CD14-positive monocyte (primary cell): ENCODE data around the gene KLF15. TPM values are rescaled to one million over a fixed set of nuclear protein-coding genes. Genes with fewer than 3 reads are reported as not detected.

Experiments used
- DNase-seq, 3 donors: peaks; one replicate each; pipeline ENCODE4 v3.0.0-alpha.2; 2011 to 2022
- H2AFZ ChIP-seq: 2 replicates; pipeline ENCODE4 v1.6.0; 2012; ENCODE audit warnings: mild to moderate bottlenecking, low read depth, low read length, inconsistent platforms; ENCODE audit not compliant: insufficient read depth, poor library complexity, severe bottlenecking
- H3K27ac ChIP-seq, 2 donors: 1 replicate in 1 of 2; 2 replicates in 1 of 2; pipeline ENCODE4 v1.5.1; 2012 to 2013; ENCODE audit warnings: low read length in 2 of 2, control low read depth in 1 of 2, inconsistent platforms in 1 of 2, low read depth in 1 of 2, mild to moderate bottlenecking in 1 of 2
- H3K27me3 ChIP-seq, 2 donors: one replicate each; pipeline versions ENCODE4 v1.6.0 to v1.6.1; 2011 to 2013; ENCODE audit warnings: low read length in 2 of 2; ENCODE audit not compliant: control insufficient read depth in 2 of 2, insufficient read depth in 2 of 2
- H3K36me3 ChIP-seq, 2 donors: replicated peaks in 1 of 2; 1 replicate in 1 of 2; 2 replicates in 1 of 2; pipeline versions ENCODE4 v1.5.1 to v1.6.1; 2012 to 2013; ENCODE audit warnings: low read length in 2 of 2, control low read depth in 1 of 2, inconsistent platforms in 1 of 2, mild to moderate bottlenecking in 1 of 2; ENCODE audit not compliant: insufficient read depth in 2 of 2, control insufficient read depth in 1 of 2
- H3K4me1 ChIP-seq, 2 donors: 1 replicate in 1 of 2; 2 replicates in 1 of 2; pipeline versions ENCODE4 v1.5.1 to v1.6.1; 2012 to 2013; ENCODE audit warnings: low read length in 2 of 2, control low read depth in 1 of 2, inconsistent platforms in 1 of 2, mild to moderate bottlenecking in 1 of 2, moderate library complexity in 1 of 2; ENCODE audit not compliant: insufficient read depth in 2 of 2, control insufficient read depth in 1 of 2
- H3K4me2 ChIP-seq: replicated peaks from 2 replicates; pipeline ENCODE3; 2012; ENCODE audit warnings: low read length, moderate library complexity, mild to moderate bottlenecking; ENCODE audit not compliant: poor library complexity, severe bottlenecking; ENCODE audit errors: extremely low read depth
- H3K4me3 ChIP-seq, 3 experiments: fragments of 200-600 bp in 1 of 3; sonication (generic) in 1 of 3; replicated peaks in 1 of 3; 1 replicate in 2 of 3; 2 replicates in 1 of 3; pipeline ENCODE4 v1.5.1; 2011 to 2013; ENCODE audit warnings: low read length in 3 of 3, mild to moderate bottlenecking in 3 of 3, control low read depth in 2 of 3, low read depth in 2 of 3, inconsistent platforms in 1 of 3, moderate library complexity in 1 of 3
- H3K79me2 ChIP-seq: 2 replicates; pipeline ENCODE4 v1.6.0; 2012; ENCODE audit warnings: mild to moderate bottlenecking, control low read depth, inconsistent platforms, low read length, moderate library complexity; ENCODE audit not compliant: insufficient read depth
- H3K9ac ChIP-seq: 2 replicates; pipeline ENCODE4 v1.6.0; 2017; ENCODE audit warnings: low read length, mild to moderate bottlenecking; ENCODE audit not compliant: insufficient read depth, poor library complexity, severe bottlenecking
- H3K9me3 ChIP-seq, 2 donors: replicated peaks in 1 of 2; 1 replicate in 1 of 2; 2 replicates in 1 of 2; pipeline versions ENCODE4 v1.5.1 to v1.6.1; 2012 to 2013; ENCODE audit warnings: low read length in 2 of 2, control low read depth in 1 of 2; ENCODE audit not compliant: control insufficient read depth in 1 of 2, insufficient read depth in 1 of 2
- H4K20me1 ChIP-seq: 2 replicates; pipeline ENCODE4 v1.6.0; 2012; ENCODE audit warnings: mild to moderate bottlenecking, low read length, control low read depth, moderate library complexity; ENCODE audit not compliant: insufficient read depth
- H3K27ac Mint-ChIP-seq, 7 donors: one replicate each; pipeline ENCODE4 v1.8.0; 2020; ENCODE audit warnings: mild to moderate bottlenecking in 7 of 7, mixed read lengths in 7 of 7, moderate library complexity in 6 of 7, inconsistent platforms in 2 of 7
- H3K27me3 Mint-ChIP-seq, 3 donors: one replicate each; pipeline ENCODE4 v1.8.0; 2021 to 2022; ENCODE audit warnings: low read depth in 3 of 3, mild to moderate bottlenecking in 3 of 3, mixed read lengths in 3 of 3, moderate library complexity in 3 of 3, inconsistent platforms in 1 of 3
- H3K36me3 Mint-ChIP-seq, 2 donors: one replicate each; pipeline ENCODE4 v1.8.0; 2020; ENCODE audit warnings: mixed read lengths in 2 of 2, inconsistent platforms in 1 of 2, mild to moderate bottlenecking in 1 of 2
- H3K4me1 Mint-ChIP-seq: one replicate; pipeline ENCODE4 v1.8.0; 2020; ENCODE audit warnings: mild to moderate bottlenecking, mixed read lengths
- H3K4me3 Mint-ChIP-seq, 2 donors: one replicate each; pipeline ENCODE4 v1.8.0; 2020; ENCODE audit warnings: mild to moderate bottlenecking in 2 of 2, mixed read lengths in 2 of 2, moderate library complexity in 1 of 2
- H3K9me3 Mint-ChIP-seq, 7 donors: one replicate each; pipeline ENCODE4 v1.8.0; 2020 to 2022; ENCODE audit warnings: mixed read lengths in 7 of 7, mild to moderate bottlenecking in 6 of 7, moderate library complexity in 6 of 7, inconsistent platforms in 2 of 7
- CTCF ChIP-seq: fragments of 200-600 bp; IDR thresholded peaks from one replicate; pipeline ENCODE4 v1.8.0; 2022; ENCODE audit warnings: antibody characterized with exemption, mild to moderate bottlenecking
- WGBS: methylation state at CpG from one replicate; pipeline ENCODE4 v1.1.5; 2013; ENCODE audit warnings: missing lambda C conversion rate; ENCODE audit not compliant: insufficient coverage; 5-methylcytosine and 5-hydroxymethylcytosine counted together
- intact Hi-C, 2 donors: fragments of 100-400 bp; cut with micrococcal nuclease; formaldehyde crosslinking; loops; one replicate each; pipeline versions ENCODE4 v1.15.0 to v1.15.1; 2023
- polyA plus RNA-seq, 3 donors: library from polyadenylated mRNA; depleted of rRNA in 1 of 3; unstranded in 2 of 3; stranded (reverse) in 1 of 3; fragments of 300-500 nt in 2 of 3; fragments of >200 nt in 1 of 3; fragmentation: Illumina TruSeq in 2 of 3; gene quantifications; 1 replicate in 2 of 3; 2 replicates in 1 of 3; pipeline ENCODE4 v1.2.3, GENCODE V29; 2012 to 2021

KLF15 gene
- polyA plus RNA-seq, 3 donors, result not detected

GRCh38 chr3:126329927-126330725, 27.1 kb downstream of the KLF15 start:
- no peak overlapping the region for H3K4me3 Mint-ChIP-seq
- H3K36me3 Mint-ChIP-seq, result no peaks in the 10 kb centered on the region
- no peak for TF ChIP-seq CTCF
- H3K9me3 ChIP-seq, result peaks cover 19 to 28% of the 10 kb centered on the region in 2 donors
- H3K27ac ChIP-seq, result no peak overlapping the region
- H3K4me2 ChIP-seq, result no peak overlapping the region
- H3K27ac Mint-ChIP-seq, result no peak overlapping the region
- no peak overlapping the region for H3K9ac ChIP-seq
- no peaks in the 10 kb centered on the region for H3K27me3 ChIP-seq
- no peaks in the 10 kb centered on the region for H3K36me3 ChIP-seq
- H2AFZ ChIP-seq, result no peak overlapping the region
- H3K79me2 ChIP-seq, result no peaks in the 10 kb centered on the region
- 84% methylated on average over 4 of the region's 7 CpGs for WGBS
- H3K9me3 Mint-ChIP-seq, result peaks cover 15 to 36% (median 31%) of the 10 kb centered on the region in 7 donors
- H3K27me3 Mint-ChIP-seq, result peaks cover 0 to 8% (median 1%) of the 10 kb centered on the region in 3 donors
- H3K4me1 ChIP-seq, result no peaks in the 10 kb centered on the region
- intact Hi-C loops, result no loop called here
- no peak for DNase-seq
- H4K20me1 ChIP-seq, result no peaks in the 10 kb centered on the region
- H3K4me1 Mint-ChIP-seq, result no peaks in the 10 kb centered on the region
- no peak overlapping the region for H3K4me3 ChIP-seq

- H3K4me2 ChIP-seq, result no peak overlapping the region
- H3K9ac ChIP-seq, result no peak overlapping the region
- no peak overlapping the region for H2AFZ ChIP-seq
- intact Hi-C loops, result no loop called here
- no peaks in the 10 kb centered on the region for H3K79me2 ChIP-seq
- no peaks in the 10 kb centered on the region for H3K4me1 Mint-ChIP-seq
- H3K27me3 Mint-ChIP-seq, result peaks cover 1 to 8% (median 3%) of the 10 kb centered on the region in 3 donors
- peaks cover 14 to 35% (median 28%) of the 10 kb centered on the region in 7 donors for H3K9me3 Mint-ChIP-seq
- H4K20me1 ChIP-seq, result no peaks in the 10 kb centered on the region
- TF ChIP-seq CTCF, result no peak
- H3K9me3 ChIP-seq, result peaks cover 19 to 25% of the 10 kb centered on the region in 2 donors
- DNase-seq, result no peak
- H3K4me3 Mint-ChIP-seq, result no peak overlapping the region
- no peak overlapping the region for H3K27ac Mint-ChIP-seq
- H3K4me1 ChIP-seq, result no peaks in the 10 kb centered on the region
- no peak overlapping the region for H3K4me3 ChIP-seq
- H3K36me3 Mint-ChIP-seq, result no peaks in the 10 kb centered on the region
- WGBS, result no CpG with 5 or more reads among the region's 4 CpGs
- no peaks in the 10 kb centered on the region for H3K36me3 ChIP-seq
- H3K27ac ChIP-seq, result no peak overlapping the region
- no peaks in the 10 kb centered on the region for H3K27me3 ChIP-seq
Measured at GRCh38 chr3:126326629-126327028, 30.6 kb downstream of the KLF15 start.
